MM.1S (cell line): ENCODE data around the gene ALDH3A1.

Source experiments
- CTCF ChIP-seq: fragments of 300-600 bp; sonication (generic); IDR thresholded peaks from 2 replicates; pipeline ENCODE4 v1.5.1; 2016; ENCODE audit warnings: antibody characterized with exemption, low read length, mixed read lengths
- EZH2 ChIP-seq: fragments of 300-600 bp; sonication (generic); optimal IDR thresholded peaks from 2 replicates; pipeline ENCODE3; 2017; ENCODE audit warnings: low read depth, mild to moderate bottlenecking, antibody characterized with exemption, low read length, mixed read lengths

GRCh38 chr17:19768046-19768782, 20.1 kb upstream of the ALDH3A1 start:
- TF ChIP-seq EZH2, result no peak
- TF ChIP-seq CTCF, result no peak
